ENCODE measurements around the gene RPL10A. TPM values are rescaled to one million over a fixed set of nuclear protein-coding genes. Genes with fewer than 3 reads are reported as not detected.

Gene RPL10A
- total and polyA plus RNA-seq, 2 of the 13 experiments (the other 11 are each of a cell fraction or from before 2014, with no cell fraction given), result 1,854 to 2,726 TPM

DNA sequence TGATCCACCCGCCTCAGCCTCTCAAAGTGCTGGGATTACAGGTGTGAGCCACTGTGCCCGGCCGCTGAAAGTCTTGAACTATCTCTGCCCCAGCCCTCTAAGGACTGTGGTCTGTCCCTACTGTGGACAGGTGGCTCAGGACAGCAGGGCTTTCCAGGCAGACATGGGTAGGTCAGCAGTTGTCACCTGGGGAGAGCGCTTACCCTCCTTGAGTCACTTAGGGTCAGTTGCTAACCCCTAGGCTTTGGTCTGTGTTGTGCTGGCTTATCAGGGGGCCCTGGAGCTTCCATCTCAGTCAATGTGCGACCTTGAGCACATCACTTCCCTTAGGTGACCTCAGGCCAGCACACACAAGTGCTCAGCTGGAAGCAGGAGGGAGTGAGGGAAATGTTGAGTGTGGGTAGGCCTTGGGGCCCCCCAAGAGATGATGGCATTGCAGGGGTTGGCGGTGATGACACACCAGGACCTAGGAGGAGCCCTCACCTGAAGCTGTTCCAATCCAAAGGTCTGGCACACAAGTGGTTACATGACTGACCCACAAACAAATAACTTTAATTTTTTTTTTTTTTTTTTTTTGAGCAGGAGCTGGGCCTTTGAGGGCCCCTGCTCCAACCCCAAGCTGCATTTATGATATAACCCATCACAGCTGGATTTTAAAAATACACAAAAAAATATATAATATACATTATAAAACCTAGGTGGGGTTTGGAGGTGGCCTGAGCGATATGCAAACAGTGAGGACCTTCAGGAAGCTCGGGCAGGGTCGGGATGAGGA is 5.1 kb downstream of the RPL10A start (continued):
- no peak for TF ChIP-seq SNAPC5 (CRISPR knock-in tag; IDR thresholded peaks at IDR 0.05; ENCODE audit: borderline replicate concordance)
- TF ChIP-seq NFKBIZ (CRISPR knock-in tag; IDR thresholded peaks at IDR 0.05), result no peak
- no peak for TF ChIP-seq ZNF768 (CRISPR knock-in tag; IDR thresholded peaks at IDR 0.05)
- TF ChIP-seq, protein P1, sequence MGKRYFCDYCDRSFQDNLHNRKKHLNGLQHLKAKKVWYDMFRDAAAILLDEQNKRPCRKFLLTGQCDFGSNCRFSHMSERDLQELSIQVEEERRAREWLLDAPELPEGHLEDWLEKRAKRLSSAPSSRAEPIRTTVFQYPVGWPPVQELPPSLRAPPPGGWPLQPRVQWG (CRISPR knock-in tag; IDR thresholded peaks at IDR 0.05; ENCODE audit: borderline replicate concordance, low read depth), result no peak
- TF ChIP-seq ZGPAT (CRISPR knock-in tag; IDR thresholded peaks at IDR 0.05), result peak; percentile 8; the same call in 1 of the 2 replicates
- TF ChIP-seq BORCS8-MEF2B (CRISPR knock-in tag; IDR thresholded peaks at IDR 0.05), result peak; percentile 62; the same call in 1 of the 2 replicates
- TF ChIP-seq, protein P2, sequence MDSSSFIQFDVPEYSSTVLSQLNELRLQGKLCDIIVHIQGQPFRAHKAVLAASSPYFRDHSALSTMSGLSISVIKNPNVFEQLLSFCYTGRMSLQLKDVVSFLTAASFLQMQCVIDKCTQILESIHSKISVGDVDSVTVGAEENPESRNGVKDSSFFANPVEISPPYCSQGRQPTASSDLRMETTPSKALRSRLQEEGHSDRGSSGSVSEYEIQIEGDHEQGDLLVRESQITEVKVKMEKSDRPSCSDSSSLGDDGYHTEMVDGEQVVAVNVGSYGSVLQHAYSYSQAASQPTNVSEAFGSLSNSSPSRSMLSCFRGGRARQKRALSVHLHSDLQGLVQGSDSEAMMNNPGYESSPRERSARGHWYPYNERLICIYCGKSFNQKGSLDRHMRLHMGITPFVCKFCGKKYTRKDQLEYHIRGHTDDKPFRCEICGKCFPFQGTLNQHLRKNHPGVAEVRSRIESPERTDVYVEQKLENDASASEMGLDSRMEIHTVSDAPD (CRISPR knock-in tag; IDR thresholded peaks at IDR 0.05), result 0 out of 2 replicates have a peak, but pooled peaks have one; percentile 41
- TF ChIP-seq FOSL1 (CRISPR knock-in tag; IDR thresholded peaks at IDR 0.05; ENCODE audit: borderline replicate concordance), result no peak
- no peak for TF ChIP-seq NFIC (IDR thresholded peaks at IDR 0.05; ENCODE audit: low read length)
- no peak for TF ChIP-seq ZNF546 (CRISPR knock-in tag; conservative IDR thresholded peaks at IDR 0.05)
- TF ChIP-seq, protein P3, sequence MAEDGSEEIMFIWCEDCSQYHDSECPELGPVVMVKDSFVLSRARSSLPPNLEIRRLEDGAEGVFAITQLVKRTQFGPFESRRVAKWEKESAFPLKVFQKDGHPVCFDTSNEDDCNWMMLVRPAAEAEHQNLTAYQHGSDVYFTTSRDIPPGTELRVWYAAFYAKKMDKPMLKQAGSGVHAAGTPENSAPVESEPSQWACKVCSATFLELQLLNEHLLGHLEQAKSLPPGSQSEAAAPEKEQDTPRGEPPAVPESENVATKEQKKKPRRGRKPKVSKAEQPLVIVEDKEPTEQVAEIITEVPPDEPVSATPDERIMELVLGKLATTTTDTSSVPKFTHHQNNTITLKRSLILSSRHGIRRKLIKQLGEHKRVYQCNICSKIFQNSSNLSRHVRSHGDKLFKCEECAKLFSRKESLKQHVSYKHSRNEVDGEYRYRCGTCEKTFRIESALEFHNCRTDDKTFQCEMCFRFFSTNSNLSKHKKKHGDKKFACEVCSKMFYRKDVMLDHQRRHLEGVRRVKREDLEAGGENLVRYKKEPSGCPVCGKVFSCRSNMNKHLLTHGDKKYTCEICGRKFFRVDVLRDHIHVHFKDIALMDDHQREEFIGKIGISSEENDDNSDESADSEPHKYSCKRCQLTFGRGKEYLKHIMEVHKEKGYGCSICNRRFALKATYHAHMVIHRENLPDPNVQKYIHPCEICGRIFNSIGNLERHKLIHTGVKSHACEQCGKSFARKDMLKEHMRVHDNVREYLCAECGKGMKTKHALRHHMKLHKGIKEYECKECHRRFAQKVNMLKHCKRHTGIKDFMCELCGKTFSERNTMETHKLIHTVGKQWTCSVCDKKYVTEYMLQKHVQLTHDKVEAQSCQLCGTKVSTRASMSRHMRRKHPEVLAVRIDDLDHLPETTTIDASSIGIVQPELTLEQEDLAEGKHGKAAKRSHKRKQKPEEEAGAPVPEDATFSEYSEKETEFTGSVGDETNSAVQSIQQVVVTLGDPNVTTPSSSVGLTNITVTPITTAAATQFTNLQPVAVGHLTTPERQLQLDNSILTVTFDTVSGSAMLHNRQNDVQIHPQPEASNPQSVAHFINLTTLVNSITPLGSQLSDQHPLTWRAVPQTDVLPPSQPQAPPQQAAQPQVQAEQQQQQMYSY (CRISPR knock-in tag; IDR thresholded peaks at IDR 0.05), result no peak
- TF ChIP-seq, protein P4, sequence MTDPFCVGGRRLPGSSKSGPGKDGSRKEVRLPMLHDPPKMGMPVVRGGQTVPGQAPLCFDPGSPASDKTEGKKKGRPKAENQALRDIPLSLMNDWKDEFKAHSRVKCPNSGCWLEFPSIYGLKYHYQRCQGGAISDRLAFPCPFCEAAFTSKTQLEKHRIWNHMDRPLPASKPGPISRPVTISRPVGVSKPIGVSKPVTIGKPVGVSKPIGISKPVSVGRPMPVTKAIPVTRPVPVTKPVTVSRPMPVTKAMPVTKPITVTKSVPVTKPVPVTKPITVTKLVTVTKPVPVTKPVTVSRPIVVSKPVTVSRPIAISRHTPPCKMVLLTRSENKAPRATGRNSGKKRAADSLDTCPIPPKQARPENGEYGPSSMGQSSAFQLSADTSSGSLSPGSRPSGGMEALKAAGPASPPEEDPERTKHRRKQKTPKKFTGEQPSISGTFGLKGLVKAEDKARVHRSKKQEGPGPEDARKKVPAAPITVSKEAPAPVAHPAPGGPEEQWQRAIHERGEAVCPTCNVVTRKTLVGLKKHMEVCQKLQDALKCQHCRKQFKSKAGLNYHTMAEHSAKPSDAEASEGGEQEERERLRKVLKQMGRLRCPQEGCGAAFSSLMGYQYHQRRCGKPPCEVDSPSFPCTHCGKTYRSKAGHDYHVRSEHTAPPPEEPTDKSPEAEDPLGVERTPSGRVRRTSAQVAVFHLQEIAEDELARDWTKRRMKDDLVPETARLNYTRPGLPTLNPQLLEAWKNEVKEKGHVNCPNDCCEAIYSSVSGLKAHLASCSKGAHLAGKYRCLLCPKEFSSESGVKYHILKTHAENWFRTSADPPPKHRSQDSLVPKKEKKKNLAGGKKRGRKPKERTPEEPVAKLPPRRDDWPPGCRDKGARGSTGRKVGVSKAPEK (CRISPR knock-in tag; IDR thresholded peaks at IDR 0.05; ENCODE audit: borderline replicate concordance), result 0 out of 2 replicates have a peak, but pooled peaks have one; percentile 50
- peak; percentile 48 for TF ChIP-seq ZFX (CRISPR knock-in tag; IDR thresholded peaks at IDR 0.05; ENCODE audit: low read depth)
- 0 out of 2 replicates have a peak, but pooled peaks have one; percentile 35 for TF ChIP-seq ZNF891 (CRISPR knock-in tag; IDR thresholded peaks at IDR 0.05)
- TF ChIP-seq, protein P5, sequence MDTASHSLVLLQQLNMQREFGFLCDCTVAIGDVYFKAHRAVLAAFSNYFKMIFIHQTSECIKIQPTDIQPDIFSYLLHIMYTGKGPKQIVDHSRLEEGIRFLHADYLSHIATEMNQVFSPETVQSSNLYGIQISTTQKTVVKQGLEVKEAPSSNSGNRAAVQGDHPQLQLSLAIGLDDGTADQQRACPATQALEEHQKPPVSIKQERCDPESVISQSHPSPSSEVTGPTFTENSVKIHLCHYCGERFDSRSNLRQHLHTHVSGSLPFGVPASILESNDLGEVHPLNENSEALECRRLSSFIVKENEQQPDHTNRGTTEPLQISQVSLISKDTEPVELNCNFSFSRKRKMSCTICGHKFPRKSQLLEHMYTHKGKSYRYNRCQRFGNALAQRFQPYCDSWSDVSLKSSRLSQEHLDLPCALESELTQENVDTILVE (CRISPR knock-in tag; IDR thresholded peaks at IDR 0.05), result peak; percentile 22; the same call in 1 of the 2 replicates
- no peak for TF ChIP-seq GPN1 (CRISPR knock-in tag; IDR thresholded peaks at IDR 0.05; ENCODE audit: borderline replicate concordance)
- TF ChIP-seq HDAC1 (CRISPR knock-in tag; IDR thresholded peaks at IDR 0.05), result 0 out of 2 replicates have a peak, but pooled peaks have one; percentile 12
